ENCODE data around the gene NKAIN2. TPM values are rescaled to one million over a fixed set of nuclear protein-coding genes. Genes with fewer than 3 reads are reported as not detected.

Gene NKAIN2
- total RNA-seq, 1 experiment from 2014 or later: not detected

- no TSS peak for BruUV-seq (replicated peaks)
- ChIA-PET POLR2A (no interaction called here), CTCF (no interaction called here), RAD21 (ENCODE audit: low non-redundant PET in 1 of 2, low total read pairs in 2 of 2, uncharacterized antibody in 2 of 2, unreplicated experiment in 2 of 2) (no interaction called here)
- Histone ChIP-seq H3K4me1 (ENCODE audit: control insufficient read depth in 1 of 2, insufficient read depth in 2 of 2, low read length in 2 of 2) (no peaks in the 10 kb centered on the region), H3K9me2 (ENCODE audit: insufficient read depth) (no peaks in the 10 kb centered on the region), H3K36me3 (ENCODE audit: control insufficient read depth in 1 of 2, insufficient read depth in 2 of 2, low read length in 2 of 2) (no peaks in the 10 kb centered on the region), H3K9me3 (ENCODE audit: control insufficient read depth in 1 of 2, insufficient read depth in 1 of 2, low read depth in 1 of 2, low read length in 2 of 2) (no peaks in the 10 kb centered on the region), H3K79me2 (ENCODE audit: insufficient read depth, low read length) (no peaks in the 10 kb centered on the region), H2AFZ (ENCODE audit: low read depth, low read length, poor library complexity, severe bottlenecking) (no peak overlapping the region), H3K9ac (ENCODE audit: low read length) (no peak overlapping the region), H4K20me1 (ENCODE audit: insufficient read depth) (no peaks in the 10 kb centered on the region; the same call in 1 of the 2 replicates), H3K4me3 (replicated peaks in 1 of 2; ENCODE audit: low read depth in 1 of 2, low read length in 2 of 2) (no peak overlapping the region), H3K27me3 (ENCODE audit: insufficient read depth, low read length) (peaks cover 3% of the 10 kb centered on the region; the same call in 1 of the 2 replicates), H3K27ac (ENCODE audit: low read depth, low read length) (no peak overlapping the region), H3K4me2 (ENCODE audit: low read length) (no peak overlapping the region)
- intact Hi-C loops (cut with micrococcal nuclease): no loop called here
- ATAC-seq (no peak), DNase-seq (ENCODE audit: low read depth, low spot score) (no peak)
- TF ChIP-seq ZBTB33 (IDR thresholded peaks at IDR 0.05; ENCODE audit: extremely low read depth, insufficient replicate concordance, low read length) (no peak), RAD21 (IDR thresholded peaks at IDR 0.05; ENCODE audit: low read depth) (no peak), CEBPB (IDR thresholded peaks at IDR 0.05; ENCODE audit: low read depth) (no peak), MAX (IDR thresholded peaks at IDR 0.05) (no peak), ZFX (IDR thresholded peaks at IDR 0.05) (no peak), JUND (IDR thresholded peaks at IDR 0.05) (no peak), ZNF274 (IDR thresholded peaks at IDR 0.05; ENCODE audit: low read depth, low read length) (no peak), YY1 (IDR thresholded peaks at IDR 0.05; ENCODE audit: extremely low read depth, insufficient replicate concordance, low read depth, low read length) (no peak), SRF (IDR thresholded peaks at IDR 0.05; ENCODE audit: low read depth) (no peak), FOSL1 (IDR thresholded peaks at IDR 0.05; ENCODE audit: low read depth) (no peak), ELF1 (IDR thresholded peaks at IDR 0.05; ENCODE audit: borderline replicate concordance, low read depth) (no peak), TCF7L2 (IDR thresholded peaks at IDR 0.05; ENCODE audit: borderline replicate concordance, extremely low read depth, insufficient read depth, insufficient read length) (no peak), ATF3 (IDR thresholded peaks at IDR 0.05) (no peak), EGR1 (IDR thresholded peaks at IDR 0.05; ENCODE audit: low read depth) (no peak), EZH2phosphoT487 (IDR thresholded peaks at IDR 0.05; ENCODE audit: borderline replicate concordance) (no peak), EZH2 (IDR thresholded peaks at IDR 0.05) (no peak), REST (IDR thresholded peaks at IDR 0.05; ENCODE audit: low read depth) (no peak), POLR2AphosphoS5 (IDR thresholded peaks at IDR 0.05; ENCODE audit: low read depth, low read length) (no peak)
Observed at GRCh38 chr6:123854201-123854600, 50.5 kb downstream of the NKAIN2 start.
